CD14-positive monocyte (primary cell): ENCODE measurements around the gene FASTK. TPM values are rescaled to one million over a fixed set of nuclear protein-coding genes. Genes with fewer than 3 reads are reported as not detected.

Source experiments
- DNase-seq, 3 donors: peaks; one replicate each; pipeline ENCODE4 v3.0.0-alpha.2; 2011 to 2022
- H2AFZ ChIP-seq: 2 replicates; pipeline ENCODE4 v1.6.0; 2012; ENCODE audit warnings: mild to moderate bottlenecking, low read depth, low read length, inconsistent platforms; ENCODE audit not compliant: insufficient read depth, poor library complexity, severe bottlenecking
- H3K27ac ChIP-seq, 2 donors: 1 replicate in 1 of 2; 2 replicates in 1 of 2; pipeline ENCODE4 v1.5.1; 2012 to 2013; ENCODE audit warnings: low read length in 2 of 2, control low read depth in 1 of 2, inconsistent platforms in 1 of 2, low read depth in 1 of 2, mild to moderate bottlenecking in 1 of 2
- H3K27me3 ChIP-seq, 2 donors: one replicate each; pipeline versions ENCODE4 v1.6.0 to v1.6.1; 2011 to 2013; ENCODE audit warnings: low read length in 2 of 2; ENCODE audit not compliant: control insufficient read depth in 2 of 2, insufficient read depth in 2 of 2
- H3K36me3 ChIP-seq, 2 donors: replicated peaks in 1 of 2; 1 replicate in 1 of 2; 2 replicates in 1 of 2; pipeline versions ENCODE4 v1.5.1 to v1.6.1; 2012 to 2013; ENCODE audit warnings: low read length in 2 of 2, control low read depth in 1 of 2, inconsistent platforms in 1 of 2, mild to moderate bottlenecking in 1 of 2; ENCODE audit not compliant: insufficient read depth in 2 of 2, control insufficient read depth in 1 of 2
- H3K4me1 ChIP-seq, 2 donors: 1 replicate in 1 of 2; 2 replicates in 1 of 2; pipeline versions ENCODE4 v1.5.1 to v1.6.1; 2012 to 2013; ENCODE audit warnings: low read length in 2 of 2, control low read depth in 1 of 2, inconsistent platforms in 1 of 2, mild to moderate bottlenecking in 1 of 2, moderate library complexity in 1 of 2; ENCODE audit not compliant: insufficient read depth in 2 of 2, control insufficient read depth in 1 of 2
- H3K4me2 ChIP-seq: replicated peaks from 2 replicates; pipeline ENCODE3; 2012; ENCODE audit warnings: low read length, moderate library complexity, mild to moderate bottlenecking; ENCODE audit not compliant: poor library complexity, severe bottlenecking; ENCODE audit errors: extremely low read depth
- H3K4me3 ChIP-seq, 3 experiments: fragments of 200-600 bp in 1 of 3; sonication (generic) in 1 of 3; replicated peaks in 1 of 3; 1 replicate in 2 of 3; 2 replicates in 1 of 3; pipeline ENCODE4 v1.5.1; 2011 to 2013; ENCODE audit warnings: low read length in 3 of 3, mild to moderate bottlenecking in 3 of 3, control low read depth in 2 of 3, low read depth in 2 of 3, inconsistent platforms in 1 of 3, moderate library complexity in 1 of 3
- H3K79me2 ChIP-seq: 2 replicates; pipeline ENCODE4 v1.6.0; 2012; ENCODE audit warnings: mild to moderate bottlenecking, control low read depth, inconsistent platforms, low read length, moderate library complexity; ENCODE audit not compliant: insufficient read depth
- H3K9ac ChIP-seq: 2 replicates; pipeline ENCODE4 v1.6.0; 2017; ENCODE audit warnings: low read length, mild to moderate bottlenecking; ENCODE audit not compliant: insufficient read depth, poor library complexity, severe bottlenecking
- H3K9me3 ChIP-seq, 2 donors: replicated peaks in 1 of 2; 1 replicate in 1 of 2; 2 replicates in 1 of 2; pipeline versions ENCODE4 v1.5.1 to v1.6.1; 2012 to 2013; ENCODE audit warnings: low read length in 2 of 2, control low read depth in 1 of 2; ENCODE audit not compliant: control insufficient read depth in 1 of 2, insufficient read depth in 1 of 2
- H4K20me1 ChIP-seq: 2 replicates; pipeline ENCODE4 v1.6.0; 2012; ENCODE audit warnings: mild to moderate bottlenecking, low read length, control low read depth, moderate library complexity; ENCODE audit not compliant: insufficient read depth
- H3K27ac Mint-ChIP-seq, 7 donors: one replicate each; pipeline ENCODE4 v1.8.0; 2020; ENCODE audit warnings: mild to moderate bottlenecking in 7 of 7, mixed read lengths in 7 of 7, moderate library complexity in 6 of 7, inconsistent platforms in 2 of 7
- H3K27me3 Mint-ChIP-seq, 3 donors: one replicate each; pipeline ENCODE4 v1.8.0; 2021 to 2022; ENCODE audit warnings: low read depth in 3 of 3, mild to moderate bottlenecking in 3 of 3, mixed read lengths in 3 of 3, moderate library complexity in 3 of 3, inconsistent platforms in 1 of 3
- H3K36me3 Mint-ChIP-seq, 2 donors: one replicate each; pipeline ENCODE4 v1.8.0; 2020; ENCODE audit warnings: mixed read lengths in 2 of 2, inconsistent platforms in 1 of 2, mild to moderate bottlenecking in 1 of 2
- H3K4me1 Mint-ChIP-seq: one replicate; pipeline ENCODE4 v1.8.0; 2020; ENCODE audit warnings: mild to moderate bottlenecking, mixed read lengths
- H3K4me3 Mint-ChIP-seq, 2 donors: one replicate each; pipeline ENCODE4 v1.8.0; 2020; ENCODE audit warnings: mild to moderate bottlenecking in 2 of 2, mixed read lengths in 2 of 2, moderate library complexity in 1 of 2
- H3K9me3 Mint-ChIP-seq, 7 donors: one replicate each; pipeline ENCODE4 v1.8.0; 2020 to 2022; ENCODE audit warnings: mixed read lengths in 7 of 7, mild to moderate bottlenecking in 6 of 7, moderate library complexity in 6 of 7, inconsistent platforms in 2 of 7
- WGBS: methylation state at CpG from one replicate; pipeline ENCODE4 v1.1.5; 2013; ENCODE audit warnings: missing lambda C conversion rate; ENCODE audit not compliant: insufficient coverage; 5-methylcytosine and 5-hydroxymethylcytosine counted together
- intact Hi-C, 2 donors: fragments of 100-400 bp; cut with micrococcal nuclease; formaldehyde crosslinking; loops; one replicate each; pipeline versions ENCODE4 v1.15.0 to v1.15.1; 2023
- polyA plus RNA-seq, 3 donors: library from polyadenylated mRNA; depleted of rRNA in 1 of 3; unstranded in 2 of 3; stranded (reverse) in 1 of 3; fragments of 300-500 nt in 2 of 3; fragments of >200 nt in 1 of 3; fragmentation: Illumina TruSeq in 2 of 3; gene quantifications; 1 replicate in 2 of 3; 2 replicates in 1 of 3; pipeline ENCODE4 v1.2.3, GENCODE V29; 2012 to 2021
- TF ChIP-seq, protein P1 (sequence below): fragments of 200-600 bp; IDR thresholded peaks from one replicate; pipeline ENCODE4 v1.8.0; 2022; ENCODE audit warnings: antibody characterized with exemption, mild to moderate bottlenecking

FASTK gene
- polyA plus RNA-seq, 3 donors, result 34.7 to 110 (median 38.6) TPM

DNA sequence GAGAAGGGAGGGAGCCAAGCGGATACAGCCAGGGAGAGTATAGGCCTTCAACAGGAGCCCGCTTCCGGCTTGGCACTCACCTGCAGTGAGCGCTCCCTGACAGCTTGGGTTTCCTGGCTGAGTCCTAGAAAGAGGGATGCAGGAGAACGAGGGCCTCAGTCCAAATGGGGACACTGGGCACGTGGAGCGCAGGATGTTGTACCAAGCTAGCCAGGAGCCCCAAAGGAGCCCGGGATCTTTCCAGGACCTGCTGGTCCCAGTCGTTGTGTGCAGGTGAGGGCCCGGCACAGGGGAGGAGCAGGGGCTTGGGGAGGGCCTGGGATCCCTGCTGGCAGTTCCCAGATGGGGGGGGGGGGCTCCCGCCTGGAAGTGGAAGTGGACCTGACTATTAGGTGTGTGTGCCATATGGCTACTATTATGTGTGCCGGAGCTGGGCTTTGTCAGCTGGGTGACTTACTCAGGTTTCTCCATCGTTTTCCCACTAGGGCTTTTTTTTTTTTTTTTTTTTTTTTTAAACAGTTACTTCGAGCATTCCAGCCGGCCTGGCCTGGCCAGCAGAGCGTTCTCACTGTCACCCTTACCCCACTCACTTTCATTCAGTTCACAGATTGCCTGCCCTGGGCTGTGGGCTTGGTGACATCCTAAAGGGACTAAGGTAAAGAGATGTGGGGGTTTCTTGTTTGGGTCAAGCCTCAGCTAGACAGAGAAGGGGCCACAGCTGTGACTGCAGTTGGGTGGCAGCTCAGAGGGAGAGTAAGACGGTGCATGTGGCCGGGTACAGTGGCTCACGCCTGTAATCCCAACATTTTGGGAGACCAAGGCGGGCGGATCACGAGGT lies 9.5 kb upstream of the FASTK start:
- H3K9ac ChIP-seq, result peak overlapping the region; percentile 90
- H3K27me3 ChIP-seq, result no peaks in the 10 kb centered on the region
- peaks cover 81% of the 10 kb centered on the region for H4K20me1 ChIP-seq
- Mint-ChIP-seq H3K27me3 (peaks cover 0 to 2% (median 0%) of the 10 kb centered on the region in 3 donors), H3K36me3 (peaks cover 21 to 22% of the 10 kb centered on the region in 2 donors), H3K4me3 (peak overlapping the region; percentile 90 to 94), H3K9me3 (peaks cover 0 to 3% (median 0%) of the 10 kb centered on the region in 7 donors), H3K4me1 (peaks cover 53% of the 10 kb centered on the region), H3K27ac (peak overlapping the region; percentile 99 to 100 (median 99))
- peak overlapping the region; percentile 92 for H3K4me2 ChIP-seq
- 88% methylated on average over 15 of the region's 22 CpGs for WGBS
- peaks cover 46 to 59% of the 10 kb centered on the region in 2 donors for H3K4me1 ChIP-seq
- no peaks in the 10 kb centered on the region for H3K9me3 ChIP-seq
- peak overlapping the region; percentile 40 to 95 (median 73) for H3K4me3 ChIP-seq
- intact Hi-C loops, result loop anchor here (2.0 to 10.0 kb wide), 5 partner anchors 31 to 715 kb away; partner anchors contain the start of genes ABCB8 (in 1 of the 2), SLC4A2 (in 1 of the 2) and ZNF775 (in 1 of the 2)
- peak overlapping the region; percentile 97 to 99 for H3K27ac ChIP-seq
- peaks cover 2 to 17% of the 10 kb centered on the region in 2 donors for H3K36me3 ChIP-seq
- no peak for DNase-seq
- H2AFZ ChIP-seq, result no peak overlapping the region
- TF ChIP-seq, protein P1, sequence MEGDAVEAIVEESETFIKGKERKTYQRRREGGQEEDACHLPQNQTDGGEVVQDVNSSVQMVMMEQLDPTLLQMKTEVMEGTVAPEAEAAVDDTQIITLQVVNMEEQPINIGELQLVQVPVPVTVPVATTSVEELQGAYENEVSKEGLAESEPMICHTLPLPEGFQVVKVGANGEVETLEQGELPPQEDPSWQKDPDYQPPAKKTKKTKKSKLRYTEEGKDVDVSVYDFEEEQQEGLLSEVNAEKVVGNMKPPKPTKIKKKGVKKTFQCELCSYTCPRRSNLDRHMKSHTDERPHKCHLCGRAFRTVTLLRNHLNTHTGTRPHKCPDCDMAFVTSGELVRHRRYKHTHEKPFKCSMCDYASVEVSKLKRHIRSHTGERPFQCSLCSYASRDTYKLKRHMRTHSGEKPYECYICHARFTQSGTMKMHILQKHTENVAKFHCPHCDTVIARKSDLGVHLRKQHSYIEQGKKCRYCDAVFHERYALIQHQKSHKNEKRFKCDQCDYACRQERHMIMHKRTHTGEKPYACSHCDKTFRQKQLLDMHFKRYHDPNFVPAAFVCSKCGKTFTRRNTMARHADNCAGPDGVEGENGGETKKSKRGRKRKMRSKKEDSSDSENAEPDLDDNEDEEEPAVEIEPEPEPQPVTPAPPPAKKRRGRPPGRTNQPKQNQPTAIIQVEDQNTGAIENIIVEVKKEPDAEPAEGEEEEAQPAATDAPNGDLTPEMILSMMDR, result no peak
- peaks cover 62% of the 10 kb centered on the region for H3K79me2 ChIP-seq

GRCh38 chr7:151088856-151089699 lies 8.5 kb upstream of the FASTK start:
- intact Hi-C loops, result loop anchor here in 1 of 2 donors (2.0 to 10.0 kb wide), 4 partner anchors 30 to 714 kb away; partner anchors contain the start of genes ABCB8, SLC4A2 and ZNF775
- peak overlapping the region; percentile 90 for H3K9ac ChIP-seq
- H3K36me3 Mint-ChIP-seq, result peaks cover 19 to 21% of the 10 kb centered on the region in 2 donors
- H3K4me3 ChIP-seq, result peak overlapping the region; percentile 40 to 95 (median 73)
- TF ChIP-seq, protein P1, result no peak
- peaks cover 0 to 2% (median 0%) of the 10 kb centered on the region in 3 donors for H3K27me3 Mint-ChIP-seq
- DNase-seq, result peak; percentile 96 to 99 (median 96)
- peaks cover 2 to 15% of the 10 kb centered on the region in 2 donors for H3K36me3 ChIP-seq
- H3K4me1 ChIP-seq, result peaks cover 47 to 62% of the 10 kb centered on the region in 2 donors
- peak overlapping the region; percentile 99 to 100 (median 99) for H3K27ac Mint-ChIP-seq
- peaks cover 52% of the 10 kb centered on the region for H3K79me2 ChIP-seq
- H3K9me3 Mint-ChIP-seq, result peaks cover 0 to 3% (median 0%) of the 10 kb centered on the region in 7 donors
- no peaks in the 10 kb centered on the region for H3K27me3 ChIP-seq
- peaks cover 70% of the 10 kb centered on the region for H4K20me1 ChIP-seq
- peaks cover 53% of the 10 kb centered on the region for H3K4me1 Mint-ChIP-seq
- H3K27ac ChIP-seq, result peak overlapping the region; percentile 97 to 99
- peak overlapping the region; percentile 90 to 94 for H3K4me3 Mint-ChIP-seq
- no peaks in the 10 kb centered on the region for H3K9me3 ChIP-seq
- H2AFZ ChIP-seq, result no peak overlapping the region
- WGBS, result under 1% methylated on average over 25 of the region's 30 CpGs
- H3K4me2 ChIP-seq, result peak overlapping the region; percentile 92
